Fibroblast of lung (primary cell): ENCODE data around the gene SERPINB3. TPM values are rescaled to one million over a fixed set of nuclear protein-coding genes. Genes with fewer than 3 reads are reported as not detected.
A peak's percentile ranks its signal among the peaks of the same experiment; 100 is the strongest.

Experiments
- DNase-seq, 2 donors: peaks; one replicate each; pipeline versions ENCODE4 v3.0.0 to v3.0.0-alpha.2; 2010; ENCODE audit warnings: low read depth in 2 of 2
- H2AFZ ChIP-seq: 2 replicates; pipeline ENCODE4 v1.5.1; 2012; ENCODE audit warnings: low read length, control low read depth, inconsistent platforms
- H3K27ac ChIP-seq: 2 replicates; pipeline ENCODE4 v1.5.1; 2011; ENCODE audit warnings: low read length, control low read depth; ENCODE audit not compliant: insufficient read depth
- H3K27me3 ChIP-seq: 2 replicates; pipeline ENCODE4 v1.5.1; 2011; ENCODE audit warnings: mild to moderate bottlenecking, low read length; ENCODE audit not compliant: control insufficient read depth, insufficient read depth
- H3K36me3 ChIP-seq: 2 replicates; pipeline ENCODE4 v1.5.1; 2011; ENCODE audit warnings: low read length; ENCODE audit not compliant: control insufficient read depth, insufficient read depth
- H3K4me1 ChIP-seq: 2 replicates; pipeline ENCODE4 v1.5.1; 2011; ENCODE audit warnings: low read length; ENCODE audit not compliant: control insufficient read depth, insufficient read depth; ENCODE audit errors: extremely low read depth
- H3K4me2 ChIP-seq: 2 replicates; pipeline ENCODE4 v1.5.1; 2011; ENCODE audit warnings: low read length, control low read depth; ENCODE audit not compliant: insufficient read depth; ENCODE audit errors: extremely low read depth
- H3K4me3 ChIP-seq, 4 experiments: fragments of 200-600 bp in 1 of 4; sonication (generic) in 1 of 4; replicated peaks in 1 of 4; 2 replicates each; pipeline ENCODE4 v1.5.1; 2011 to 2016; ENCODE audit warnings: low read length in 4 of 4, low read depth in 3 of 4, mild to moderate bottlenecking in 3 of 4, control low read depth in 2 of 4, inconsistent platforms in 1 of 4, mixed read lengths in 1 of 4; ENCODE audit not compliant: insufficient read depth in 1 of 4; ENCODE audit errors: control extremely low read depth in 1 of 4
- H3K79me2 ChIP-seq: 2 replicates; pipeline ENCODE4 v1.5.1; 2012; ENCODE audit warnings: mild to moderate bottlenecking, low read length, inconsistent platforms; ENCODE audit not compliant: control insufficient read depth, insufficient read depth
- H3K9ac ChIP-seq: 2 replicates; pipeline ENCODE4 v1.5.1; 2011; ENCODE audit warnings: mild to moderate bottlenecking, low read length, control low read depth; ENCODE audit not compliant: insufficient read depth
- H3K9me3 ChIP-seq: 2 replicates; pipeline ENCODE4 v1.5.1; 2012; ENCODE audit warnings: low read depth, low read length; ENCODE audit not compliant: control insufficient read depth, insufficient read depth
- H4K20me1 ChIP-seq: 2 replicates; pipeline ENCODE4 v1.5.1; 2011; ENCODE audit warnings: low read length; ENCODE audit not compliant: control insufficient read depth, insufficient read depth; ENCODE audit errors: extremely low read depth
- EZH2 ChIP-seq: IDR thresholded peaks from 2 replicates; pipeline ENCODE4 v1.5.1; 2012; ENCODE audit warnings: low read length, control low read depth, mild to moderate bottlenecking; ENCODE audit errors: missing control alignments
- polyA plus RNA-seq, 2 donors: library from polyadenylated mRNA; depleted of rRNA in 1 of 2; stranded (reverse) in 1 of 2; unstranded in 1 of 2; fragments of >200 nt; gene quantifications; 2 replicates each; pipeline ENCODE4 v1.2.1, GENCODE V29; 2011 to 2012; ENCODE audit warnings: missing spikeins in 1 of 2
- total RNA-seq: library from RNA; depleted of rRNA; stranded (reverse); fragments of >200 nt; gene quantifications from 2 replicates; pipeline ENCODE4 v1.2.1, GENCODE V29; 2014
- TF ChIP-seq, protein P1 (sequence below), 2 donors: IDR thresholded peaks in 1 of 2; conservative IDR thresholded peaks in 1 of 2; 1 replicate in 1 of 2; 2 replicates in 1 of 2; pipeline ENCODE4 v1.5.1; 2011 to 2012; ENCODE audit warnings: low read length in 2 of 2, control low read depth in 1 of 2, inconsistent platforms in 1 of 2, low read depth in 1 of 2, mild to moderate bottlenecking in 1 of 2

SERPINB3 gene
- total and polyA plus RNA-seq, 2 donors (not counting 1 experiment from before 2014, with no cell fraction given): not detected

DNA sequence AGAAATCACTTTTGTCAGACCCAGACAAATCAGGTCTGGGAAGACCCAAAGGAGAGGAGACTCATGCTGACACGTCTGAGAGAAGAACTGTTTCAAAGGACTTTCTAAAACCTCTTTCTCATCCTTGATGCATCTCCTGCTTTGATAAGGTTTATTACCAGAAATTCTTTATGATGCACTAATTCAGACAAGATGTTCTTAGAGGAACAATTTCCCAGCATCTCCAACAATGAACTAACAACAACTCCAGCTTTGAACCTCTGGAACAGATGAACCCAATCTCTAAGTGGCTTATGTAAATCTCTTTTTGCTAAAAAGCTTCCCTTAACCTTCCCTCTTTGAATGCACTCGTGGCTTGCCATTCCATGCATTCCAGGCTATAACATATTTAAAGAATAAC, 25.2 kb upstream of the SERPINB3 start:
- H3K36me3 ChIP-seq: no peaks in the 10 kb centered on the region
- no peaks in the 10 kb centered on the region for H3K4me1 ChIP-seq
- H3K27ac ChIP-seq: no peak overlapping the region
- H3K9me3 ChIP-seq: no peaks in the 10 kb centered on the region
- H3K9ac ChIP-seq: no peak overlapping the region
- DNase-seq: no peak
- H4K20me1 ChIP-seq: no peaks in the 10 kb centered on the region
- no peaks in the 10 kb centered on the region for H3K27me3 ChIP-seq
- no peak overlapping the region for H3K4me2 ChIP-seq
- no peak overlapping the region for H3K4me3 ChIP-seq
- TF ChIP-seq EZH2: no peak
- TF ChIP-seq, protein P1, sequence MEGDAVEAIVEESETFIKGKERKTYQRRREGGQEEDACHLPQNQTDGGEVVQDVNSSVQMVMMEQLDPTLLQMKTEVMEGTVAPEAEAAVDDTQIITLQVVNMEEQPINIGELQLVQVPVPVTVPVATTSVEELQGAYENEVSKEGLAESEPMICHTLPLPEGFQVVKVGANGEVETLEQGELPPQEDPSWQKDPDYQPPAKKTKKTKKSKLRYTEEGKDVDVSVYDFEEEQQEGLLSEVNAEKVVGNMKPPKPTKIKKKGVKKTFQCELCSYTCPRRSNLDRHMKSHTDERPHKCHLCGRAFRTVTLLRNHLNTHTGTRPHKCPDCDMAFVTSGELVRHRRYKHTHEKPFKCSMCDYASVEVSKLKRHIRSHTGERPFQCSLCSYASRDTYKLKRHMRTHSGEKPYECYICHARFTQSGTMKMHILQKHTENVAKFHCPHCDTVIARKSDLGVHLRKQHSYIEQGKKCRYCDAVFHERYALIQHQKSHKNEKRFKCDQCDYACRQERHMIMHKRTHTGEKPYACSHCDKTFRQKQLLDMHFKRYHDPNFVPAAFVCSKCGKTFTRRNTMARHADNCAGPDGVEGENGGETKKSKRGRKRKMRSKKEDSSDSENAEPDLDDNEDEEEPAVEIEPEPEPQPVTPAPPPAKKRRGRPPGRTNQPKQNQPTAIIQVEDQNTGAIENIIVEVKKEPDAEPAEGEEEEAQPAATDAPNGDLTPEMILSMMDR (conservative IDR thresholded peaks at IDR 0.05 in 1 of 2, IDR thresholded peaks at IDR 0.05 in 1 of 2; ENCODE audit: low read depth in 1 of 2, low read length in 2 of 2): no peak
- H2AFZ ChIP-seq: no peak overlapping the region
- no peaks in the 10 kb centered on the region for H3K79me2 ChIP-seq

DNA sequence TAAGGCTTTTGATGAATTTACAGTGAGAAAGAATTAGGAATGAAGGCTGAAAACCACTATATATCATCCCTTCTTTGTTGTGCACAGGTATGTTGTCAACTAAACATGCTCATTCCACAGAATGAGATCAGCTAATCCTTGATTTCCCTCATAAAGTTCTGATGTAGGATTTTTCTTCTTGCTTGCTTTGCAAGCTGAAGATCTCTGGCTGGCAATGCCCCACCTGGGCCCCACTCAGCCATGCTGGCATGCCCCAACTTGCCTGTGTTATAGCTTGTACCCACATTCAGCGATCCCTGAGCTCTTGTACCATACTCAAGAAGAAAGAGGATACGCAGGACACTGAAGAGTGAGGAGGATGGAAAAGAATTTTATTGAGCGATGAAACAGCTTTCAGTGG, 23.0 kb upstream of the SERPINB3 start:
- Histone ChIP-seq H3K27ac (no peak overlapping the region), H3K4me3 (no peak overlapping the region), H2AFZ (no peak overlapping the region), H4K20me1 (no peaks in the 10 kb centered on the region), H3K4me1 (no peaks in the 10 kb centered on the region), H3K4me2 (no peak overlapping the region), H3K9me3 (no peaks in the 10 kb centered on the region), H3K36me3 (no peaks in the 10 kb centered on the region), H3K79me2 (no peaks in the 10 kb centered on the region), H3K27me3 (no peaks in the 10 kb centered on the region), H3K9ac (no peak overlapping the region)
- no peak for DNase-seq
- no peak for TF ChIP-seq EZH2
- TF ChIP-seq, protein P1 (conservative IDR thresholded peaks at IDR 0.05 in 1 of 2, IDR thresholded peaks at IDR 0.05 in 1 of 2; ENCODE audit: low read depth in 1 of 2, low read length in 2 of 2): no peak

DNA sequence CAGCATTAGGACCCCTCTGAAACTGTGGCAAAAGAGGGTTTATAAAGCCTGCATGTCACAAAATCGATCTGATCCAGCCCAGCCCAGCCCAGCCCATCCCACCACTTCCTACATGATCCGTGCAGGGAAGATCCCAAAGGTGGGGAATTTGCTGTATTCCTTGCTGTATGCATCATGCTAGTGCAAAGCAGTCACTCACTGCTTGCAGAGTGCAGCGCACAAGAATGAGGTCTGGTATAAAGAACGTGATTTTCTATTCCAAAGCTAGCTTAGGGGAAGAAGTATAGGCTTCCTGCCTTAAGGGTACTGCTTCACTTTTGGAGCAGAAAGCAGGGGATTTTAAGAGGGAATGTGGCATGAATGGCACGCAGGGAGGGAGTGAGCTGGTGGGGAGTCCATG, 22.2 kb upstream of the SERPINB3 start:
- Histone ChIP-seq H4K20me1 (no peaks in the 10 kb centered on the region), H3K4me3 (no peak overlapping the region), H3K27me3 (no peaks in the 10 kb centered on the region), H3K27ac (peak overlapping the region; percentile 43), H3K4me2 (no peak overlapping the region), H3K9ac (no peak overlapping the region), H2AFZ (no peak overlapping the region), H3K4me1 (no peaks in the 10 kb centered on the region), H3K9me3 (no peaks in the 10 kb centered on the region), H3K36me3 (no peaks in the 10 kb centered on the region), H3K79me2 (no peaks in the 10 kb centered on the region)
- DNase-seq: no peak
- no peak for TF ChIP-seq EZH2
- TF ChIP-seq, protein P1 (conservative IDR thresholded peaks at IDR 0.05 in 1 of 2, IDR thresholded peaks at IDR 0.05 in 1 of 2; ENCODE audit: low read depth in 1 of 2, low read length in 2 of 2): no peak
